ENCODE data around the gene MNAT1.
A peak's percentile ranks its signal among the peaks of the same experiment; 100 is the strongest.

Gene MNAT1

GRCh38 chr14:60720962-60721325 lies 13.6 kb upstream of the MNAT1 start:
- peaks cover 27 to 34% of the 10 kb centered on the region in 2 experiments for H3K4me1 ChIP-seq (ENCODE audit: control insufficient read depth in 1 of 2, insufficient read depth in 1 of 2, low read depth in 1 of 2, low read length in 1 of 2)
- peaks cover 100% of the 10 kb centered on the region for H3K27me3 ChIP-seq
- no peak overlapping the region for H3K4me3 ChIP-seq (ENCODE audit: low read depth in 1 of 2, low read length in 1 of 2)
- no peaks in the 10 kb centered on the region for H3K36me3 ChIP-seq
- H3K27ac ChIP-seq = no peak overlapping the region
- TF ChIP-seq CTCF (IDR thresholded peaks at IDR 0.05) = no peak
- no peaks in the 10 kb centered on the region for H3K9me3 ChIP-seq

GRCh38 chr14:60721326-60722106 lies 13.0 kb upstream of the MNAT1 start:
- Histone ChIP-seq H3K27me3 (peaks cover 100% of the 10 kb centered on the region), H3K27ac (no peak overlapping the region), H3K36me3 (no peaks in the 10 kb centered on the region), H3K9me3 (no peaks in the 10 kb centered on the region), H3K4me1 (ENCODE audit: control insufficient read depth in 1 of 2, insufficient read depth in 1 of 2, low read depth in 1 of 2, low read length in 1 of 2) (peaks cover 27 to 34% of the 10 kb centered on the region in 2 experiments), H3K4me3 (ENCODE audit: low read depth in 1 of 2, low read length in 1 of 2) (peak overlapping the region; percentile 23 to 52)
- TF ChIP-seq CTCF (IDR thresholded peaks at IDR 0.05) = no peak

GRCh38 chr14:60722107-60722356 lies 12.5 kb upstream of the MNAT1 start:
- Histone ChIP-seq H3K4me3 (ENCODE audit: low read depth in 1 of 2, low read length in 1 of 2) (peak overlapping the region; percentile 23 to 52), H3K27me3 (peaks cover 100% of the 10 kb centered on the region), H3K4me1 (ENCODE audit: control insufficient read depth in 1 of 2, insufficient read depth in 1 of 2, low read depth in 1 of 2, low read length in 1 of 2) (peaks cover 27 to 34% of the 10 kb centered on the region in 2 experiments), H3K27ac (no peak overlapping the region), H3K9me3 (no peaks in the 10 kb centered on the region), H3K36me3 (no peaks in the 10 kb centered on the region)
- TF ChIP-seq CTCF (IDR thresholded peaks at IDR 0.05) = no peak

- Histone ChIP-seq H3K9me3 (no peaks in the 10 kb centered on the region), H3K4me3 (ENCODE audit: low read depth in 1 of 2, low read length in 1 of 2) (peak overlapping the region; percentile 42 to 52), H3K36me3 (no peaks in the 10 kb centered on the region), H3K4me1 (ENCODE audit: control insufficient read depth in 1 of 2, insufficient read depth in 1 of 2, low read depth in 1 of 2, low read length in 1 of 2) (peaks cover 27 to 34% of the 10 kb centered on the region in 2 experiments), H3K27me3 (peaks cover 100% of the 10 kb centered on the region), H3K27ac (no peak overlapping the region)
- no peak for TF ChIP-seq CTCF (IDR thresholded peaks at IDR 0.05)
Observed at GRCh38 chr14:60722357-60723115, 12.0 kb upstream of the MNAT1 start.

- H3K27me3 ChIP-seq = peaks cover 100% of the 10 kb centered on the region
Observed at GRCh38 chr14:60723116-60723906, 11.2 kb upstream of the MNAT1 start.

More at GRCh38 chr14:60723116-60723906, 11.2 kb upstream of the MNAT1 start:
- H3K4me1 ChIP-seq (ENCODE audit: control insufficient read depth in 1 of 2, insufficient read depth in 1 of 2, low read depth in 1 of 2, low read length in 1 of 2) = peaks cover 27 to 34% of the 10 kb centered on the region in 2 experiments
- TF ChIP-seq CTCF (IDR thresholded peaks at IDR 0.05) = no peak
- no peaks in the 10 kb centered on the region for H3K9me3 ChIP-seq
- no peak overlapping the region for H3K27ac ChIP-seq
- H3K36me3 ChIP-seq = no peaks in the 10 kb centered on the region
- peak overlapping the region; percentile 42 to 52 for H3K4me3 ChIP-seq (ENCODE audit: low read depth in 1 of 2, low read length in 1 of 2)

Measured in neutrophil (primary cell).